ENCODE data around the gene IL10RA.
"Not testable (repeated sequence)": the region's sequence is repeated elsewhere in the genome, so short reads cannot be mapped to it uniquely, and the experiment has no call there.

The IL10RA gene

DNA sequence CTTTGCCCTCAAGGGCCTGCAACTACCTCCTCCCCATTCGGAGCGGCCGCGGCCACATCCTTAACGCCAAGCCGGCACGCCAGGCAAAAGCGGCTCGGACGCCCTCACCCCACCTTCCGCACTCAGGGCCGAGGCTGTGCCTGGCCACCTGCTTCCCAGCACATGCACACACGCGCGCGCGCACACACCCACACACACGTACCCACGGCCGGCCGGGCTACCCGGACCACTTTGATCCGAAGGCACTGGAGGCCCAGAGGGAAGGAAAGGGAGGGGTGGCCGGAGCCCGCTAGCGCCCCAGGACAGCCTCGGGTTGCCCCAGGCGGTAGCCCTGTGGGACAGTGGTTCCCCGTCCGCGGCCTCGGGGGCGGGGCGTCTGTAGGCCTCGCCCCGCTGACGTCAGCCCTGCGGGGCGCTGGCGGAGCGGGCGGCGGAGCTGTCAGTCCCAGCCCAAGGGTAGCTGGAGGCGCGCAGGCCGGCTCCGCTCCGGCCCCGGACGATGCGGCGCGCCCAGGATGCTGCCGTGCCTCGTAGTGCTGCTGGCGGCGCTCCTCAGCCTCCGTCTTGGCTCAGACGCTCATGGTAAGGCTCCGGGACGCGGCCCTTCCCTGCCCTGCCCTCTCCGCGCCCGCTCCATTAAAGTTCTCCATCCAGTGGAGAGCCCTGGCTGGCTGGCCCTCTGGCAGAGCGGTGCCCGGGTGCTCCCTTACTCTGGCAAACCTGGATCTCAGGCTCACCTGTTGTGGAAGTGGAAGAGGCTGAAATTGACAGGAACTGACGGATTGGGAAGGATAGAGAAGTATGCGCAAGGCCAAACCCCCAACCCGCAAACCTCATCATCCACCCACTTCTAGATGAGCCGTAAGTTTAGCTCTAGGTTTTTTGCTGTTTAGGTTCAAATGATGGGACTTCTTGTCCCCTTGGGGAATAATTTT, at the start of gene IL10RA:
Gene IL10RA, plus strand, starts transcription at position 442 of the 935 bp plus-strand sequence. Its CDS starts 74 bp downstream, at position 516.
- peak; percentile 86 to 88 for DNase-seq

GRCh38 chr11:117936973-117937372, 49.2 kb upstream of the IL10RA start:
- DNase-seq, result no peak

DNA sequence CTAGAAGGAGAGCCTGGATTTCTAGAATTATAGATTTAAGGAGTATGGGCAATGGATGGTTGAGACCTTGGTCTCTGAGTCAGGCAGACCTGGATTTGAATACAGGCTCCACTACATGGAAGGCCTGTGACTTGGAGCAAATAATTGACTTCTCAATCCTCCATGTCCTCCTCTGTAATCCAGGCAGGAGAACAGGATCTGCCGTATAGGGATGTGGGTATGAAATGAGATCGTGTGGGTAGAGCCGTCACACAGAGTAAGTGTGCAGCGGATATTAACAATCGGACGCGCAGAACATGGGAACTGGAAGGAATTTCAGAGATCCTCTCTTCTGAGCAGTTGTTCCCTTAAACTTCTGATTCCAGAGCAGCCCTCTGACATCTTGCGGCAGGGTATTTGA, 45.5 kb upstream of the IL10RA start:
- DNase-seq, result no peak

- DNase-seq, result no peak
Measured at GRCh38 chr11:117941163-117941707, 45.0 kb upstream of the IL10RA start.

GRCh38 chr11:117941976-117942654, 44.1 kb upstream of the IL10RA start:
- no peak for DNase-seq

DNA sequence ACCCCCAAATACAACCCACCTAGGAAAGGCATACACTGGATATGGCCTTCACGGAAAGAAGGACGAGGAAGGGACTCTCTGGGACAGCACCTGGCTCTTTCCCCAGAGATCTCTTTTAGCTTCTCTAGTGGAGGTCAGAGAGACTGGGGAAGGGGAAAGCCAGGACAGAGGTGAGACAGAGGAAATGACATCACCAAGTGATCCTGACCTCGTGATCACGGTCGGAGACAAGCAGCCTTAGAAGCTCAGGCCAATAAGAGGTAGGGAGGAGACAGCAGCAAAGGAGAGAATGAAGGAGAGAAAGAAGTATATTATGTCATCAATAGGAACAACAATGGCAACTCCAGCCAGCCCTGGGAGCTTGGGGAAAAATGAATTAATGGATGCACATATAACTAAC, 41.6 kb upstream of the IL10RA start:
- no peak for DNase-seq

DNA sequence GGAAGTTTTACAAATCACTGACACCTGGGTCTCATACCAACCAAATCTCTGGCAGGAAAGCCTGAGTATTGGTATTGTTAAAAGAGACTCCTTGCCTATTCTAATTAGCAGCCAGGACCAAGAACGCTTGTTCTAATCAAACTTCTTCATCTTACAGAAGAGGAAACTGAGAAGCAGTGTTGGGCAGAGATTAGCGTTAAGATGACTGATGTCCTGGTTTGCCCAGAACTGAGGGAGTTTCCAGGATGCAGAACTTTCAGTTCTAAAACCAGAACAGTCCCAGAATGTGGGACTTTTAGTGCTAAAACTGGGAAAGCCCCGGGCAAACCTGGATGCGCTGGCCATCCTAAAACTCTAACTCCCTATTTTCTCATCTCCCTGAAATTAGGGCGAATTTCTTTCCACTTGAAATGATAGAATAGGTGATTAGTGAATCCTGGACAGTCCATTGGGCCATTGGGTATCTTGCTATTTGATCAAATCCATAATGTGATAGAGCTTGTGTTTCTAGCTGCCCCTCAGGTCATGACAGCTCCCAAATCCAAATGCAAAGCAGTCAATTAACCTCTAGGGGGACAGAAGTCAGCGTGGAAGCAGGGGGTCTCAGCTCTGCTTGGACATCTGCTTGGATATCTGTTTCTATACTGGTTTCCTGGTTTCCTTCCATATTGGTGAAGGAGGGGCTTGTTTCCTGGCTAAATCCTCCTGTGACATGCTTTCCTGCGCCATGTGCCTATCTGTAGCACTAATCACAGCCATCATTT, 41.0 kb upstream of the IL10RA start:
- DNase-seq, result no peak

- no peak for DNase-seq
Measured at GRCh38 chr11:117946156-117946841, 39.9 kb upstream of the IL10RA start.

DNA sequence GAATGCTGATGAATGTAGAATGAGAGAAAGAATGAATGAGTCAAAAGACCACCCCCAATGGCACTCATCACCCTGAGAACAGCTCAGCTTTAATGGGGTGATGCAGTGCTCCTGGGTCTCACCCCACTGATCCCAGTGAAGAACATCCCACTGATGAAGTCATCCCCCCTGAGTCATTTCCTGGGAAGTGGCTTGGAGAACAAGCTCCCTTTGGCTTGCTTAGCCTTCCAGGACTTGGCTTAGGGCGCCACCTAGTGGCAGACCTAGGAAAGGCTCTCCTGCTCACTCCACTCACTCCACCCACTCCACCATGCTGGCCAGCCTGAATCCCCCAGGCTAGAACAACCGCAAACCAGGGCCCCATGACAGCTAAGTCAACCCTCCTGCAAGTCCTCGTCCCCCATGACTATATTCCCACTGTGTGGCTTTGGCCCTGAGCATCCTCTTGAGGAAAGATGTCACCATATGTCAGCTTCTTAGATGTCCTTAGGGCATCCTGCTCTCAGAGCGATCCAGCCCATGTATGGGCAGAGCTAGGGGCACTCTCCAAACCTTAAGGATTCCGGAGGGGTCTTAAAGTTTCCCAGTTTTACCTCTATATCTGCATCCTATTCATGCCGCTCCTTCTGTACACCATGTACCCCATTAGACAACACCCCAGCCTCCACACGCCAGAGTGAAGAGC, 39.2 kb upstream of the IL10RA start:
- DNase-seq, result peak; percentile 91 to 93

DNA sequence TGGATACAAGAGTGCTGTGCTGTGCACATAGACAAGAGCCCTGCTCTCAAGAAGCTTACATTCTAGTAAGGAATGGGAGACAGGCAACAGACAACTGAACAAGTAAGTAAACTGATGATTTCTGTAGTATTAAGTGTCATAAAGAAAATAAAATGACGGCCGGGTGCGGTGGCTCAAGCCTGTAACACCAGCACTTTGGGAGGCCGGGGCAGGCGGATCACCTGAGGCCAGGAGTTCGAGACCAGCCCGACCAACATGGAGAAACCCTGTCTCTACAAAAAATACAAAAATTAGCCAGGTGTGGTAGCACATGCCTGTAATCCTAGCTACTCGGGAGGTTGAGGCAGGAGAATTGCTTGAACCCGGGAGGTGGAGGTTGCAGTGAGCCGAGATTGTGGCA, 38.4 kb upstream of the IL10RA start:
- DNase-seq, result not testable (repeated sequence)

DNA sequence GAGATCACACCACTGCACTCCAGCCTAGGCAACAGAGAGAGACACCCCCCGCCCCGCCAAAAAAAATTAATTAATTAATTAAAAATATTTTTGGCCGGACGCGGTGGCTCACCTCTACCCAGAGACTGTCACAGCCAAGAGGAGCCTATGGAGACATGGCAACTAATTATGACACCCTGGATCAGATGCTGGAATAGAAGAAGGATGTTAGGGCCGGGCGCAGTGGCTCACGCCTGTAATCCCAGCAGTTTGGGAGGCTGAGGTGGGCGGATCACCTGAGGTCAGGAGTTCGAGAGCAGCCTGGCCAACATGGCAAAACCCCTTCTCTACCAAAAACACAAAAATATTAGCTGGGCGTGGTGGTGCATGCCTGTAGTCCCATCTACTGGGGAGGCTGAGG, 37.7 kb upstream of the IL10RA start:
- not testable (repeated sequence) for DNase-seq

- no peak for DNase-seq
Measured at GRCh38 chr11:117949062-117949461, 37.1 kb upstream of the IL10RA start.

GRCh38 chr11:117950301-117950700, 35.9 kb upstream of the IL10RA start:
- peak in 1 of 2 experiments; percentile 66 for DNase-seq

GRCh38 chr11:117950993-117951961, 34.9 kb upstream of the IL10RA start:
- no peak for DNase-seq

- no peak for DNase-seq
Measured at GRCh38 chr11:117953024-117953671, 33.0 kb upstream of the IL10RA start.

GRCh38 chr11:117958949-117959348, 27.2 kb upstream of the IL10RA start:
- DNase-seq, result no peak

DNA sequence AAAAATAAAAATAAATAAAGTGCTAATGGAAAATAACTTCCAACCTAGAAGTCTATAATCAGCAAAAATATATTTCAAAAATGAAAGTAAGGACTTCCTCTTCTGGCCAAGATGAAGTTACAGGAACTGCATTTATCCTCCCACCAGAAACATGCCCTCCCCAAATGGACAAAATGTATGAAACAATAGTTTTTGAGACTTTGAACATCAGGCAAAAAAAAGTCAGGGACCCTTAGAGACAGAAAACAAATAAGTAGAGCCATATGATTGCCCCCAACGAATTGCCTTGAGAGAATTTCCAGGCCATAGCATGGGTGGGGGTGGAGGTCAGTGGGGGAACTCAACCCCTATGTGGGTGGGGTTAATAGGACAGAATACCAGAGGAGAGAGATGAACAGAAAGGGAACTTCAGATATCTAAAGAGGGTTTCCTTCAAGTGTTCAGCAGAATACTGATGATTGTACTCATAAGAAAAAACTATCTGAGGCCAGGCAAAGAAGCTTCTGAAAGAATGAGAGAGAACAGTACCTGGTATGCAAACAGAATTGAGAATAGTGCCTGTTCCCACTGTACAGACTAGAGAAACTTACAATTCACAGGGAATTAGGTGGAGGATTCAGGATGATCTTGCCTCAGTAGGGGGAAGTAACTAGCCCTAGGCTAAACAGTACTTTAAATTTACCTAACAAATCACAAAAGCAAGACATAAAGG, 26.6 kb upstream of the IL10RA start:
- no peak for DNase-seq

GRCh38 chr11:117960406-117960805, 25.8 kb upstream of the IL10RA start:
- no peak for DNase-seq

DNA sequence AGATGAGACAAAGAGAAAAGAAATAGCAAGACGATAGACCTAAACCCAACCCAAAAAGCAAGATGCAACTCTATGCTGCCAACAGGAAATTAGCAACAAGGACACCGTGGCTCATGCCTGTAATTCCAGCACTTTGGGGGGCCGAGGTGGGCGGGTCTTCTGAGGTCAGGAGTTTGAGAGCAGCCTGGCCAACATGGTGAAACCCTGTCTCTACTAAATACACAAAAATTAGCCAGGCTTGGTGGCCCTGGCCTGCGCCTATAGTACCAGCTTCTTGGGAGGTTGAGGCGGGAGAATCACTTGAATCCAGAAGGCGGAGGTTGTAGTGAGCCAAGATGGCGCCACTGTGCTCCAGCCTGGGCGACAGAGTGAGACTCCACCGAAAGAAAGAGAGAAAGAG, 24.3 kb upstream of the IL10RA start:
- no peak for DNase-seq

Data from activated CD4-positive, alpha-beta T cell treated with anti-CD3 and anti-CD28 coated beads, Interleukin-2, amount 50 U/mL, for 48 hours (primary cell).